Stimulated activated CD4-positive, alpha-beta T cell treated with anti-CD3 and anti-CD28 coated beads, Interleukin-12 subunit alpha, Interleukin-12 subunit beta, amount 100 ng/mL, for 24 hours (primary cell): ENCODE measurements around the gene TAGAP.
"Not testable (repeated sequence)": the region's sequence is repeated elsewhere in the genome, so short reads cannot be mapped to it uniquely, and the experiment has no call there.

Experiments
- DNase-seq, 2 experiments: peaks; one replicate each; pipeline ENCODE4 v3.0.0-alpha.2; 2020; ENCODE audit warnings: low read depth in 2 of 2

TAGAP gene

DNA sequence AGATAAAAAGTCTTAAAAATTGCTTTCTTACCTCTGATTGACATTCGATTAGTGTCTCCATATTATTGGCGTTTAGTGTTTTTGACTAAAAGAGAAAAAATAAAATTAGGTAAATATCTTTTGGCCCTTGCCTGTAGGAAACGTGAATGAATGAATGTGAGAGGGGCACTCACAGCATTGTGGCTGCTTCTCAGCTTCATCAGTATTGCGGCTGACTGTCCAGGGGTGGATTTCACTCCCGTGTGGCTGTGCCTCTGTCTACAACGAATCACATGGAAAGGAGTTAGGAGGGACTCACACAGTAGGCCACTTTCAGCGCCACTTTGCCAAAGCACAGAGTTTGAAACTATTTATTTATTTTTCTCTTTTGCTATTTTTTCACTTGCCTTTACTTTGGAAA lies 844 bp downstream of the TAGAP start:
- no peak for DNase-seq

DNA sequence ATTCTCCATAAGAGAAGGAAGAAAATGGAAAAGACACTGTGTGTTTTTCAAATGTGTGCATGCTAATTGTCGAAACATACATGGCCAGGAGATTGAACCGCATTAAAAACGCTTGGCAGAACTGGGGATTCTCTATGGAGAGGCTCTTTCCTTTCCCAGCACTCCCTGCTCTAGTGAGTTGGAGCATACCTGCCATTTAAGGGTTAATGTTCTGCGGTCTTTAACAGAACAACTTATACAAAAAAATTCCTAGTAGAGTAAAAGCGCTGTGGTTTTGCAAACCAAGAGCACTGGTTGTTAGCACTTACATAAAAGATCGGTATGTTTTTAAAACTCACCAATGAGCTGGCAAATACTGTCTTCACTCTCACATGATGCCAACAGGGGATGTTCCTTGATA lies 1.5 kb downstream of the TAGAP start:
- DNase-seq: no peak

DNA sequence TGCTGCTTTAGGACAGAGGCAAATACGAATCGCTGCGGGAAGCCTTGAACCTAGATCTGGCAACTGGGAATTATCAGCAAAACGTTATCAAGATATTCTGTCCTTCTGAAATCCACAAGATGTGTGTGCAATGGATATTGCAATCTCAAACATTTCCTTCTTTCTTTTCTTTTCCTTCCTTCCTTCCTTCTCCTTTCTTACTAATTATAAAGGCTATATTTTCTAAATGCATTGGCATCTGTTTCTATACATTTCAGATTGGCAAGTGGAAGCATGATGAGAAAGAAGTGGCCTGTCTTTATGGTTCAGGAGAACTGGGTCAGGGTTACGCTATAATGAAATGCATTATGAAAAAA lies 2.0 kb downstream of the TAGAP start:
- no peak for DNase-seq

DNA sequence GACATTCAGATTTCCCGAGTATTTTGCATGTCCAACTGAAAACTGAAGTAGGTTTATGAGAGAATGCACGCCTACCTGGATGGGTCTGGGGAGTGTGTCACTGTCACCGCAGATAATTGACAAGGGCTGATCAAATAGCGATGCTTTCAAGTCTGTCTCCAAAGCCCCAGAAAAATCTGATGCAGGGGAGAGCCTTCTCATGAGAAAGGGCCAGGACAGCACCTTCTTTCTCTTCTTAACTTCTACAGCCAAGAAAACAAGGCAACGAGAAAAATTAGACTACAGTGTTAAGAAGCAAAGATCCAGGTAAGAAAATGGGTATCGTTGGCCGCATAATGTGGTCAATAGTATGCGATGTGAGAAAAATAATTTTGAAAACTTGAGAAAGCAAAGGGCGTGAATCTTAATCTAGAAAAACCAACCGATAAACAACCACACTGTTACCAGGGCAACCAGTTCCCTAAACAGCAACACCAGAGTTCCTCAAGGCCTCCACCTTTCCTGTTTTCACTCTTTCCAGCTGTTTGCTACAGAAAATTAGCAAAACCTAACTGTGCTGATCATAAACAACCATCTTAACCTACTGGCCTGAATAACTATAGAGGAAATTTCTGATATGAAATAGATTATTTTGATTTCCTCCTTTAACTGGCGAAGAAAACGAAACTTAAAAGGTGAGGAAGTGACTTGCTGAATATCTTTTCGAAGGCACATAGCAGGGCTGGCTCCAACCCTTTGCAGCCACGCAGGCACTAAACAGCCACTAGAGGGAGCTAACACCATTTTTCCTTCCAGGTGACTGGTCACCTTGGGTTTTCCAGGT lies 2.6 kb downstream of the TAGAP start:
- peak in 1 of 2 experiments; percentile 55 for DNase-seq

DNA sequence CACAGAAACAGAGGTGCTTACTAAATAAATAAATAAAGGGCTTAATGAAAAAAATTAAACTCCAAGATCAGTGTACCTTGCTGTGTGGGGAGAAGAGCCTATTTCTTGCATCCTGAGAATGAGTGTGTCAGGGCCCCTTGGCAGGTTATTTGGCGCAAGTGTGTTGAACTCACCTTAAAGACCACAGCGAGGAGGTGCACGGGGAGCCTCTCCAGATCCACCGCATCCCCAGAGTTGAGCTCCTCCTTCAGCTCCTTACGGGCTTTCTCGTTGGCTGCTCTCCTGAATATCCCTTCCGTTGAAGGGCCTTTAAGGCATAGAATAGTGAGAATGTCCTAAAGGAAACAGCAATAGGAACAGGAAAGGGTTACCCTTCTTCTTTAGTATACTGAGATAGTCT lies 3.6 kb downstream of the TAGAP start:
- no peak for DNase-seq

DNA sequence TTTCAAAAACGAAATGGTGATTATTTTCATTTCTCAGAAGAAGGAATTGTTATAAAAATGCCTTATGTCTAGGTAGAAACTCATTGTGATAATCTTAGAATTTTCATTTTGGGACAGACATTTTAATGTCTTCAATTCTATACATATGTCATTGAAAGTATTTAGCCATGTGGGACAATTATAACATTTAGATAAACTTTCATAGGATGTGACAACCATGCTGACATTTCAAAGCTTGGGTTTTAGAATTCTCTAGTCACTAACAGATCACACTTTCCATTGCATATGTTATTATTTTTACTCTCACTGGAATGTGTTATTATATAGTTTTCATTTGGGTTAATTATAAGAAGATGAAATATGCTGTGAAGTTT lies 4.9 kb downstream of the TAGAP start:
- DNase-seq: no peak

DNA sequence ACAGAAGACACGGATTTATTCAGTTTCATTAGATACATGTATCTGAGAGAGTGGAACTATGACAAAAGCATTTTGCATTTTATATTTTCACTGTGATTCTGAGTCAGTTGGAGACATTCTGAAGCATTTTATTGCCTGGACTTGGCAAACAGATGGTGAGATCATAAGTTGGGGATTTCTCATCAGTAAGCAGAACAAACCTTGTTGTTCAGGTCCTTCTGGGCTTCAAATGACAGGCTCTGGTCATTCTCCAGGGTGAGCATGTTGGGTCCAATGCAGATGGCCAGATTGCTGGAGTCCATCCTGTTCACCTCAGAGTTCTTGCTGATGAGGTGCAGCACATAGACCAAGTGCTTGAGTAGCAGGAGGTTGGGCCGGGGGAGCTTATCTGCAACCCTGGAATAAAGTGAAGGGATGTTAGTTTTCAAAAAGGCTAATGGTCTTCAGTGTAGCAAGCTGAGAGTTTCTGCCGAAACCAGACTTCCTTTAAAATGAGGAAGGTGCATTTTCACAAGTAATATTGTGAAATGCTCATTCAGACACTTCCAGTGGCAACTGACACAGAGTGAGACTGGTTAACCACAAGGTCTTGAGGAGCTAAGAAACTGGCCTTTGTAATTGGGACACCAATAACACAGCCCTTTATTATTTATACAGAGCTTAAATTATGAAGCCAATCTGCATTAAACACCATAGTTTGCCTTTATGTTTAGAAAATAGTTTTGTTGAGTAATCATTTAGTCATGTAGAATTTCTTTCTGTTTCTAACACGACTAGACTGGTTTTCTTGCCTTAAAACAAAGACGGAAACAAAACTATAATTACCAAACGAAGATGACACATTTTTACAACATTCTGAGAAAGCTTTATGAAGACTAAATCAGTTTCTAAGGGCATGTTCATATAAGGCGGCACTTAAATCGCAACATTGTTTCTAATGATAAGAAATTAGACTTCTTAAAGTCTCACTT lies 5.6 kb downstream of the TAGAP start:
- no peak for DNase-seq

DNA sequence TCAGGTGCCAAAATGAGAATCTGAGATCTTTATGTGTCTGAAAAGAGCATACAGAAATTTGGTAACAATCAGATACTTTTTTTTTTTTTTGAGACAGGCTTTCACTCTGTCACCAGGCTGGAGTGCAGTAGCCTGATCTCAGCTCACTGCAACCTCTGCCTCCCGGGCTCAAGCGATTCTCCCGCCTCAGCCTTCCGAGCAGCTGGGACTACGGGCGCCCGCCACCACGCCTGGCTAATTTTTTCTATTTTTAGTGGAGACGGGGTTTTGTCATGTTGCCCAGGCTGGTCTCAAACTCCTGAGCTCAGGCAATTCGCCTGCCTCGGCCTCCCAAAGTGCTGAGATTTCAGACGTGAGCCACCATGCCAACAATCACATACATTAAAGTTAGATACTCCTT lies 6.5 kb downstream of the TAGAP start:
- not testable (repeated sequence) for DNase-seq

DNA sequence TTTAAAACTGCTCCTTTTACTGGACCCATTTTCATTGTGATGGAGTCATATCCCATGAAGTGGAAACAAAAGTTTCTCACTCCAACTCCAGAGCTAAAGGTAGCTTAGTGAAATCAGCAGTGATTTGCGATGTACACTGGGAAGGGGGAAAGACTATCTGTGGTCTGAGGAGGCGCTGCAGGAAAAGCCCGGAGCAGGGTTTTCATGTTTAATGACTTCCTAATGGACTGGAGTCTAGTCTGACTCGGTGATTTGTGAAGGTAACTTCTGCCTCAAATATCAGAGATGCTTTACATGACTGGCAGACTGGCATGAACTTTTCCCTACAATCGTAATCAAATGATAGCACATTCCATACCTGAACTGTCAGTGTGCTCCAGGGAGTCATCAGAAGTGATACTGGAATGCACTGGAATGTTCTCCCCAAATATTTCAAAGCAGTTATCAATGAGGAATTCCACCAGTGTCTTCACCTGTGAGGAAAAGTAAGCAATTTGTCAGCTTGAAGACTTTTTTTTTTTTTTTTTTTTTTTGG lies 7.0 kb downstream of the TAGAP start:
- DNase-seq: no peak

DNA sequence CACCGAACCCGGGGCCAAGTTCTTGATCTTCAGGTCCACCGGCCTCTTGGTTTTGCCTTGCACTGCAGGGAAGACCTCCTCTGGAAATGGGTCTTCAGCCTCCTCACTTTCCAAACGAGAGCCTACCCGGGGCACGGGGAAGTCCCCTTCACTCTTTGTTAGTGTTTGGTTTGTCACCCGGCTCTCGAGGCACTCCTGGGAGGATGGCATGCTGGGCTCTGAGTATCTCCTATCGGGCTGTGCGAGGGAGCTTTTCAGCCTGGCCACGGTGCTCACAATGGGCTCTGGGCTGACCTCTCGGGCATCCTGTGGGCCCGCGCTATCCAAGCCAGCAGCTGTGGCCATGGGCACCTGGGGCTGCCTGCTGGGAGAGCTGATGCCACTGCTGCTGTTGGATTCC lies 8.1 kb downstream of the TAGAP start:
- no peak for DNase-seq

DNA sequence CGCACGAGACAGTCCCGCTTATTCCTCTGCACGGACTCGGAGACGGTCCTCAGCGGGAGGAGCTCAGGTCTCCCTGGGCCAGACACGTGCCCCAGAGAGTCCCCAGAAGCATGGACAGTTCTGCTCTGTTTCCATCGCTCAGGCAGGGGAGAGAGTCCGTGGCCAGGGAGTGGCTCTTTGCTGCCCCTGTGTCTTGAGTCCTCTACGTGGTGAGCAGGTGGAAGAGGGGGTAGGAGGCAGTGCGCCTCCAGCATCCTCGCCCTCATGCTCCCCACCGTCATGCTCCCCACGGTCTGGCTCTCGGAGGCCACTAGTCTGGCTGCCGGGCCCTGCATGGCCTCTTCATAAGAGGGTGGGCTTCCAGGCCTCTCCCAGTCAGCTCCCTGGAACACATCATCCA lies 8.9 kb downstream of the TAGAP start:
- DNase-seq: no peak

DNA sequence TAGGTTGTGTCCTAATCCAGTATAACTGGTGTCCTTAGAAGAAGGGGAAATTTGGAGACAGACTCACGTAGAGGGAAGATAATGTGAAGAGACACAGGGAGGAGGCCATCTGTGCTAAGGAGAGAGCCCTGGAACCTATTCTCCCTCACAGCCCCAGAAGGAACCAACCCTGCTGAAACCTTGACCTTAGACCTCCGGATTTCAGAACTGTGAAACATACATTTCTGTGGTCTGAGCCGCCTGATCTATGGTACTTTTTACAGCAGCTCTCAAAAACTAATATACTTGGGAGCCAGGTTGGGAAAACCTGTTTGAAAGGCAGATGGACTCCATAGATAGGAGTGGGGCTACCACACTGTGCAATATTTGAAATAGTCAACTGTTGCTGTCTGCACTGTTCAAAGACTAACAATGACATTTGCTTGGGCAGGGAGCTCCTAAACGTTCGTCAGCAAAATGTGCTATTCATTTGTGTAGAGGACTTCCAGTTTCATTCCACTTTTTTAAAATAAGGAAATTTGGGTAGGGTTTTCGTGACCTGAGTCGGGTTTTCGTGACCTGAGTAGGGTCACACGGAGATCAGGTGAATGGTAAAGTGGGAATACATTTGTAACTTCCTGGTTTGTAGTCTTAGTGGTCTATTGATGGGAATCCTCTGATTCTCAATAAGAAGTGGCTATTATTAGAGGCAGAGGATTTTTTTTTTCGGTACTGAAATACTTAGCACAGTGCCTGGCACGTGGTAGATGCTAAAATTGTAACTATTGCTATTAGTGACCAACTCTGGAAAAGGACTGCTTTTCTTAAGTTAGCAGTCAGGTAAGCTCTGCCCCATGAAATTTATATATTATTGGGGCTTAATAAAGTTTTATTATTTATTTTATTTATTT lies 11.4 kb downstream of the TAGAP start:
- no peak for DNase-seq

DNA sequence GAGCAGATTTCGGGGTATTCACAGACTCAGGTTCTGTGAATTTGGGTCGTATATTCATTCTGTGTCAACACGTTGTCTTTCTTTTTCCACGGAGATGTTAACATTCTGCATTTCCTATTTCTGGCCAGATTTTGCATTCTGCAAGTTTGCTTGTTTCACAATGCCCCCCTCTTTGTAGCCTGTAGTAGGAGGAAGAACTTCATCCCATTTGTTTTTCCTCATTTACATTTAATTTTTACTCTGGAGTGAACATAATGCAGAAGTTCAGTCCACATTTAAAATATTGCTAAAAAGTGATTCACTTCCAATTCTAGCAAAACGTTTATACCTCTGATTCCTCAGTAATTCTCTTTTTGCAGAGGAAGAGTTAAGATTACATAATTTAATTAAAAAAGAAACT lies 12.9 kb downstream of the TAGAP start:
- no peak for DNase-seq

DNA sequence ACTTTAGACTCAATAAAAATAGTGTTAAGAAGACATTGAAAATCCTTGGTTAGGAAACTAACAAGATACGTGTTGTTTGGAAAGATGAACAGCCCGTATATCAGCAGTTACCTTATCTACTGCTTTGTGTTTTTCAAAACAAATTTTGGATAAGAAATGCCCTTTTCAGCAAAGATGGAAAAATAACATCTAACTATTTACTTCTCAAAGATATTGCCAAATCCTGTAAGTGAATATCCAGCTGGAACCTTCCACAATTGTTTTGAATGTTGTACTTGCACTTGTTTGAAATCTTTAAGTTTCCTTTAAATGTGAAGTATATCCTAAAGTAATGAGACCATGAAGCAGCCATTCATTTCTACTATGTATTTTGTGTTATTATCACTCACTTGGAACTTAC lies 14.6 kb downstream of the TAGAP start:
- no peak for DNase-seq

DNA sequence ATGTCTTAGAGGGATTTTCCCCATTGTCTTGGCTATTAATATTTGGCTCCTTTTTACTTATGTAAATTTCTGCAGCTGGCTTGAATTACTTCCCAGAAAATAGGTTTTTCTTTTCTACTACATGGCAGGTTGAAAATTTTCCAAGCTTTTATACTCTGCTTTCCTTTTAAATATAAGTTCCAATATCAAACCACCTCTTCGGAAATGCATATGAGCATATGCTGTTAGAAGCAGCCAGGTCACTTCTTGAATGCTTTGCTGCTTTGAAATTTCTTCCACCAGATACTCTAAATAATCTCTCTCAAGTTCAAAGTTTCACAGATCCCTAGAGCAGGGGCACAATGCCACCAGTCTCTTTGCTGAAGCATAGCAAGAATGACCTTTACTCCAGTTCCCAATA lies 19.6 kb downstream of the TAGAP start:
- DNase-seq: not testable (repeated sequence)

DNA sequence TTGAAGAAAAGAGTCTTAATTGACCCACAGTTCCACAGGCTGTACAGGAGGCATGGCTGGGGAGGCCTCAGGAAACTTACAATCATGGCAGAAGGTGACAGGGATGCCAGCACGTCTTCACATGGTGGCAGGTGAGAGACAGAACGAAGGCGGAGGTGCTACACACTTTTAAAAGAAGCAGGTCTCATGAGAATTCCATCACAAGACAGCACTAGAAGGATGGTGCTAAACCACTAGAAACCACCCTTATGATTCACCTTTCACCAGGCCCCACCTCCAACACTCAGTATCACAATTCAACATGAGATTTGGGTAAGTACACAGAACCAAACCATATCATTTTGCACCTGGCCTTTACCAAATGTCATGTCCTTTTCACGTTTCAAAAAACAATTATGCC lies 20.9 kb downstream of the TAGAP start:
- peak in 1 of 2 experiments; percentile 24 for DNase-seq

DNA sequence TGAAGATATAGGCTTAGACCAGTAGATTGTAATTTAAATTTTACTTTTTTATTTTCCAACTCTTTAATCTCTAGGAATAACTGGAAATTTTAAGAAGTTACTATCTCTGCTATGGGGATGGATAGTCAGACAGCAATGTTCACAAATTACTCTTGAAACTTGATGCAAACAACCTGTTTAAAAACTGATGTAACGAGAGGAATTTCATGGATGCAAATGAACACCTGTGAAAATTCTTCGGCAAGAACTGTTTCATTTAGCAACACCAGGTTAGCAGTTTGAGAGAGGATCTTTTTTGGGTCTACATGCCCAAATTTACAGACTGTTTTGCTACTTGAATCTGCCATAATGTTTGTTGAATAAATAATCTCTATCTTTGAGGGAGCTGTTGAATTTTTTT lies 24.8 kb downstream of the TAGAP start:
- no peak for DNase-seq

DNA sequence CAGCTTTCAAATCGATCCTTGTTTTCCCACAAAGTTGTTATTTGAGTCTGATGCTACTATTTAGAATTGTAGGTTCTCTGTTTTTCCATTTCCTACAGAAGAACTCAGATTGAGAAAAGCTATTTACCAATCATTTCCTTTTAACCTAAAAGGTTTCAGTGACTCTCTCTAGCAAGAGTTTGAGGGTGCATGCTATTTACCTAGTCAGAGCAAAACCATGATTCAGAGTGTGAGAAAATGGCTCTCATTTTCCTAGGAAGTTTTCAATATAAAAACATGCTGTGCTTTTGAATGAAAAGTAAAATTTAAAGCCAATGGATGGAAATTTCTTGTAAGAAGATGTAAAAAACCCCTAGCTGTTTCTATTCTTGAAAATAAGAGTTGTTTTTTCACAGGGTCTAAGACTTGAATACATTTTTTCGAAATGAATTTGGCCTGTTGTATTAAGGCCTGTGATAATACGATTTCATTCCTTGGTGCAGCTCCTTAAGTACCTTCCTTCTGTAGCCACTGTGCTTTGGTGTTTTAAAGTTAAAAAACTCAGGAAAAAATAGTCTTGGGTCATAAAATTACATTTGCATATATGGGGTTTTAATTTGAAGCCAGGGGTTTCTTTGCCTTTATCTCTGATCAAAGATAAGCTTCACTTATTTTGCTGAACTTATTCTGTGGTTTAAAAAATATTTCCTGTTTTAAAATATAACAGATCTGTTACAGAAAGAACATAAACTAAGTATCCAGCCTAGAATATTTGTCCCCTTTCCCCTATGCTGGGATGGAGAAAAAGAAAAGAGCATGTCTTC lies 26.8 kb downstream of the TAGAP start:
- no peak for DNase-seq

DNA sequence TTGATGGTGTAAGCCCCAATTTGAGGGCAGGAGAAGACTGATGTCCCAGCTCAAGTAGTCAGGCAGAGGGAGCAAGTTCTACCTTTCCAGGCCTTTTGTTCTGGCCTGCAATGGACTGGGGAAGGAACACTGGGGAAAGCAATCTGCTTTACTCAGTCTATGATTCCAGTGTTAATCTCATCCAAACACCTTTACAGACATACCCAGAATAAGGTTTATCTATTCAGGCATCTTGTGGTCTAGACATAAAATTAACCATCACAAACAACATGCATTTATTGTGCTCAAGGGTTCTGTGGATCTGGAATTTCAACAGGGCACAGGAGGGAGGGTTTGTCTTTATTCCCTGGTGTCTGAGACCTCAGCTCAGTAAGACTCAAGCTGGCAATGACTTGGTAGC lies 30.4 kb downstream of the TAGAP start:
- no peak for DNase-seq

DNA sequence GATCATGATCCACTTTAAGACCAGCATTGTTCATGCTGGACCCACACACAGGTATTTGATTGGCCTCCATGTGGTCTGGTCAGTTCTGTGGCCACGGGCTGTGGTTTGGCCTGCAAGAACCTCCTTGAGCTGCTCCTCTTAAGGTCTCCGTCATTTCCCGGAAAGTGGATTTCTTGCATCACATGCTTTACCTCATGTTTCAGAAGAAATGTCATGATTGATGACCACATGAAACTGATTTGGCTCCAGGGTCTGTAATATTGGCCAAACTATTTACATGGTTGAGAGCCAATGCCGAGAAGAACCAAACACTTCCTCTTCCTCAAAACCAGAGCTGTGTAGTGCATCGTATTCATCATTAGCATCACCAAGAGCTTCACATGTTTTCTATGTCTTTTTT lies 31.6 kb downstream of the TAGAP start:
- DNase-seq: no peak

DNA sequence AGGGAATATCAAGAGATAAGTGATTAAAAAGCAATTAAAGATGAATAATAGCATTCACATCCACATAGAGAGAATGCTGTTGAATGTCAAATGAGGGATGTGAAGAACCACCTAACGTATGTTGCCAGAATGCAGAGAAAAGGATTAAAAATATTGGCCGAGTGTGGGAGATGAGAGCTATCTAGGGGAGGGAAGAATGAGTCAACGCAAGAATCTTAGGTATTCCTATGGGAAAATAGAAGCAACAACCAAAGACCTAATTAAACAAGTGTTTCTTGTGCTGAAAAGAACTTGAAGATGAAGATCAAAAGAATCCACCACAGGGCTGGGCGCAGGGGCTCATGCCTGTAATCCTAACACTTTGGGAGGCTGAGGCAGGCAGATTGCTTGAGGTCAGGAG lies 32.6 kb downstream of the TAGAP start:
- DNase-seq: no peak
